ENCODE data around the gene BORCS8.
A peak's percentile ranks its signal among the peaks of the same experiment; 100 is the strongest.
"Not testable (repeated sequence)": the region's sequence is repeated elsewhere in the genome, so short reads cannot be mapped to it uniquely, and the experiment has no call there.

Gene BORCS8

GRCh38 chr19:19147344-19147743, 44.6 kb downstream of the BORCS8 start:
- DNase-seq, result no peak

- no peak for DNase-seq
Measured at GRCh38 chr19:19146865-19147264, 45.1 kb downstream of the BORCS8 start.

GRCh38 chr19:19145684-19146608, 46.0 kb downstream of the BORCS8 start:
- peak; percentile 59 for DNase-seq

DNA sequence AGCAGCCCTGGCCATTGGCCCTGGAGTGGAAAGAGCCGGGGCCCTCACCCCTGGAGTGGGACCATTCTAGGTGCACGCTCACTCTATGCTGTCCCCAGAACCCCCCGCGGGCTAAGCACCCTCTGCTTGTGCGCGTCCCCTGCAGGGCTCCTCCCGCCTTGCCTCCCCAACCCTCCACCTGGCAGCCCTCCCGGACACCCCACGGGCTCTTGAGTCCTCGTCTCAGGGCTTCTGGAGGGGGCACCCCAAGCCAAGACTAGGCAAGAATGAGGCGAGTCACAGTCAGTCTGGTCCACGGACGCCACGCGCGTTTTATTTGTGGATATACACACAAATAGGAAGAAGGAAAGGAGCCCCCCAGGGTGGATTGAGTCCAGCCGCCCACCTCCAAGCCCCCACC, 46.7 kb downstream of the BORCS8 start:
- DNase-seq, result no peak

- DNase-seq, result no peak
Measured at GRCh38 chr19:19142347-19142746, 49.6 kb downstream of the BORCS8 start.

- no peak for DNase-seq
Measured at GRCh38 chr19:19140476-19140875, 51.5 kb downstream of the BORCS8 start.

- DNase-seq, result no peak
Measured at GRCh38 chr19:19139876-19140229, 52.1 kb downstream of the BORCS8 start.

DNA sequence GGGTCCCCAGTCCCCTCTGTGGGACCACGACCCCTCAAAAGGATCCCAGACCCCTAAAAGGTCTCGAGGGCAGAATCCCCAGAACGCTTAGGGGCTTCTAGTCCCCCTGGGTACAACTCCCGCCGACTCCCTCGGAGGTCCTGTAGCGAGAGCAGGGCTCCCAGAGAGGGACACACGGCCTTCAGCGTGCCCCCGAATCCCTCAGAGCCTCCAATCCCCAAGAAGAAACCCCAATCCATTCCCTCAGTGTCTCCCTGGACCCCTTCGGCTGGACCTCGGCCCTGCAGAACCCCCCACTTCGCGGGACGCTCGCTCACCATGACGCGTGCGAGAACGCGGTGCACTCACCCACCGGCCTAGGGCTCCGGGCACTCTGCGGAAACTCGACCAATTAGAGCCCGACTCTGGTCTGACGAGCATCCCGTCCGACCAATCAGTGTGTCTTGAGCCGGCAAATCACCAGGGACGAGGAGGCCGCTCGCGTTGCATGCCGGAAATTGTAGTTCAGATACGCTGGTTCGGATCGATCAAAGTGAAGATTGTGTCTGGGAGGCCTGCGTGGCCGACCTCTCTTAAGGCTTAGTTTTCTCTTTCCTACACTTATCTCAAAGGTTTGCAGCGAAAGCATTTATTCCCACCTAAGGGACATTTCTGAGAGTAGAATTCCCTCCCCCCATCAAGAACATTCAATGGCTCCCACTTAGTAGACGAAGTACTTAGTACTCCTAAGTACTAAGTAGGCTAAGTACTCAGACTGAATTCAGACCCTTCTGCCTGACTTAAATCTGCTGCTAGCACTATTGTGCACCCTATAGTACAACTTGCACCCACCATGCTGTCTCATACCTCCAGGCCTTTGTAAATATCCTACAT, 53.6 kb downstream of the BORCS8 start, which contains the start of gene TMEM161A:
Gene TMEM161A, minus strand, starts transcription at position 370 of the 873 bp plus-strand sequence. Its CDS starts 50 bp downstream, at position 320.
- DNase-seq, result peak; percentile 99

DNA sequence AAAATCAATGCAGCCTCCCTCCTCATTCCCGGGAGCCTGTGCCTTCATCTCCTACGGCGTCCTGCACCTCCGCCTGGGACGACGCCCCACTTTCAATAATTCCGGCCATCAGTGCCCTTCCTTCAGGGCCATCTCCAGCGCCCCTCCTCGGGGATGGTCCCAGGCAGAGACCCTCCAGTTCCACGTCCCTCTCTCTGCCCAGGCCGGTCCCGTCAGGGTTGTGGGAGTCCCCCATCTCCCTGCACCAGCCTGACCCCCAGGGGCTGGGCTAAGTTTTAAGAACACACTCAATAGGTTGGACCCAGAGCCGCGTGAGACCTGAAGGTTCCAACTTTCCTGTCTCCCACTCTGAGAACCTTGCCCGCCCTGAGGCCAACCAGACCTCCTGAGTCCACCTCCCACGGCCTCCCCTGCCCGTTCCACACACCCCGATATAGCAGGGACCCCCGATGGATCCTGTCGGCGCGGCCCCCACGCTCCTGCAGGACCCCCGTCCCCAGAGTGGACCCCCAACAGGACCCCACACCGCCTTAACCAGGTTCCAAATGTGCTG, 54.3 kb downstream of the BORCS8 start:
- DNase-seq, result no peak

DNA sequence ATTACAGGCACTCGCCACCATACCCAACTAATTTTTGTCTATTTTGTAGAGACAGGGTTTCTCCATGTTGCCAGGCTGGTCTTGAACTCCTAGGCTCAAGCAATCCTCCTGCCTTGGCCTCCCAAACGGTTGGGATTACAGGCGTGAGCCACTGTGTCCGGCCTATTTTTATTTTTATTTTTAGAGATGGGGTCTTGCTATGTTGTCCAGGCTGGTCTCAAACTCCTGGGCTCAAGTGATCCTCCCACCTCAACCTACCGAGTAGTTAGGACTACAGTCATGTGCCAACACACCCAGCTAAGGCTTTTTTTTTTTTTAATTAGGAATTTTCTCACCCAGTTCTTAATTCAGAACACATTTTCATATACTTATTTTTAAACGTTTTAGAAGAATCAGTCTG, 56.2 kb downstream of the BORCS8 start:
- not testable (repeated sequence) for DNase-seq

- peak; percentile 48 for DNase-seq
Measured at GRCh38 chr19:19134687-19135158, 57.2 kb downstream of the BORCS8 start.

DNA sequence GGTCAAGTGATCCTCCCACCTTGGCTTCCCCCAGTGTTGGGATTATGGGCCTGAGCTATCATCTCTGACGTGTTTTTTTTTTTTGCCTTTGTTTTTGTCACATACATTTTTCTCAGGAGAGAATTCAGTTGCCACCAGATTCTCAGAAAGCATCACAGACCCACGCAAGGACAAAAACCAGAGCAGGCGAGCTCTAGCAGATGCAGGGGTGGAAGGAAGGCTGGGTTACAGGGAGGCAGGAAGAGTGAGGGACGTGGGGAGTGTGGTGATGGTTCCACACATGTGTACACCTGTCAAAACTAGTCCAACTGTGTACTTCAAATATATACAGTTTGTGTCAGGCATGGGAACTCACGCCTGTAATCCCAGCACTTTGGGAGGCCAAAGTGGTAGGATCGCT, 58.0 kb downstream of the BORCS8 start:
- DNase-seq, result no peak

DNA sequence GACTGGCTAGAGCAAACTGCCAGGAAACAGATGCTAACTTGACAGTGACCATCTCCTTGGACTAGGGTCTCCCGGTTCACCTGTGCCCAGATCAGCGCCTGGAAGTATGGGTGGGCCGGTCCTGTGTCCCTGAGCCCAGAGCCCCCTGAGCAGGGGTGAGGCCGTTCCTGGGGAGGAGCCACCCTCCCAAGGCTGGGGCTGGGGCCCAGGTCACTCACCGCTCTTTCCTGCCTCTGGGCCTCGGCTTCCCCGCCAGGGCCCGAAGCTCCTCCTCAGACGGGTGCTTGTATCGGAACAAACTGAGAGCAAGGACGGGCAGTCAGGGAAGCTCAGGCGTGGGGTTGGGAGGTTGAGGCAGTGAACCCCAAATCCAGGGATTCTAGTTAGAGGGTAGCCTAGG, 59.0 kb downstream of the BORCS8 start:
- DNase-seq, result no peak

DNA sequence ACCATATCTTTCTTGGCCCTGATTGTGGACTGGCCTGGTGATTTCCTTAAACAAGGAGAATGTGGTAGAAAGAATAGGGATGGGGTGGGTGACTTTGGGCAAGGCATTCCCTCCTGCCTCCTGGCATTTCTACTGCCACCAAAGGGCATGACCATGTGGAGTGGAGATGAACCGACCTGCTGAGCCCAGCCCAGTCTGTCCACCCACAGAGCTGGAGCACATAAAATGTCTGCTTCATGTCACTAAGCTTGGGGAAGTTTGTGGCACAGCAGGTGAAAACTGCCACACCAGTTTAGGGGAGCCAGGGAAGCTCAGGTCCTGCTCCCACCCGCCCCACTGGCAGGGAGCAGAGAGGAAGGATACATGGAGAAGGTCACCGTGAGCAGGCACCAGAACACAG, 60.0 kb downstream of the BORCS8 start:
- DNase-seq, result no peak

Data from MV-4-11 (cell line).